Activated CD4-positive, CD25-positive, alpha-beta regulatory T cell (primary cell): ENCODE measurements around the gene PCDHB2.
"Not testable (repeated sequence)": the region's sequence is repeated elsewhere in the genome, so short reads cannot be mapped to it uniquely, and the experiment has no call there.

Experiments used
- DNase-seq, 4 experiments: peaks; one replicate each; lab custom pipeline; 2025; lab: John Stamatoyannopoulos, UW

Gene PCDHB2

GRCh38 chr5:141094481-141095262, at the start of gene PCDHB2:
Gene PCDHB2 (plus strand): TSS chr5:141094615. CDS start chr5:141094791, 176 bp downstream.
- DNase-seq = no peak

GRCh38 chr5:141050622-141051520, 43.5 kb upstream of the PCDHB2 start, which contains the start of gene PCDHB1:
Gene PCDHB1 (plus strand): TSS chr5:141051374. CDS start chr5:141051471, 97 bp downstream.
- DNase-seq = no peak

- no peak for DNase-seq
Observed at GRCh38 chr5:141051521-141051866, 42.9 kb upstream of the PCDHB2 start.

DNA sequence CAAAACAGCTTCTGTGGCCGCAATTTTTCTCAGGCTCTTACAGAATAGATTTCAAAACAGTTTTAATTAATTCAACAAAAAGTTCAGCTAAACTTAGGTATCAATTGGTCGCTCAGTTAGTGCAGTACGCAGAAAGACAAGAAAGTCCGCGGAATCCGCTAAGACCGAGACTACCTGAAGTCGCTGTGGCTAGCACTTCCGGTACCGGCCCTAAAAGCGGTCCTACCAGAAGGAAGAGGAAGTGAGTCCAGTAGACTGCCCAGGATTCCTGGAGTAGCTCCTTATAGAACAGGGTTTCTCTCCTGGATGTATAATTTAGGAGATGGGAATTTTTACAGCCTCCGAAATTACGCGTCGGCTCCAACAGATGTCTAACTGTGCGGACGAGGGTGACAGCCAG, 16.6 kb upstream of the PCDHB2 start:
- DNase-seq = no peak

DNA sequence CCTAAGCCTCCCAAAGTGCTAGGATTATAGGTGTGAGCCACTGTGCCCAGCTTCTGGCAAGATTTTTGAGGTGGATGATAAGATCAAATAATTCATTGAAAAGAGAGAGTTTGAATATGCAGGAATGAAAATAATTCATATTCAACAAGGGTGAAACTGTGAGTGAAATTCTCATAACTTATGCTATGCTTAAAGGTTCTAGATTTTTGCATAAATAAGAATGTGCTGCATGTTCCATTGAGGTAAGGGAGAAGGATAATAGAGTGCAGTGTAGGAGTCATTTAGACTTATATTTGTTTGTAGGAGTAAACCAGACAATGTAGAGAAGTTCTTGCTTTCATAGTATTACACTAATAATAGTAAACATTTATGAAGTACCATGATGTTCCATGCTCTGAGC, 12.2 kb upstream of the PCDHB2 start:
- no peak for DNase-seq

GRCh38 chr5:141084487-141084989, 9.9 kb upstream of the PCDHB2 start:
- no peak for DNase-seq

DNA sequence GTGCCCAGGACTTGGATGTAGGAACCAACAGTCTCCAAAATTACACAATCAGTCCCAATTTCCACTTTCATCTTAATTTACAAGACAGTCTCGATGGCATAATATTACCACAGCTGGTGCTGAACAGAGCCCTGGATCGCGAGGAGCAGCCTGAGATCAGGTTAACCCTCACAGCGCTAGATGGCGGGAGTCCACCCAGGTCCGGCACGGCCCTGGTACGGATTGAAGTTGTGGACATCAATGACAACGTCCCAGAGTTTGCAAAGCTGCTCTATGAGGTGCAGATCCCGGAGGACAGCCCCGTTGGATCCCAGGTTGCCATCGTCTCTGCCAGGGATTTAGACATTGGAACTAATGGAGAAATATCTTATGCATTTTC, 837 bp downstream of the PCDHB2 start:
- DNase-seq = no peak

- DNase-seq = not testable (repeated sequence)
Observed at GRCh38 chr5:141096181-141096580, 1.8 kb downstream of the PCDHB2 start.

DNA sequence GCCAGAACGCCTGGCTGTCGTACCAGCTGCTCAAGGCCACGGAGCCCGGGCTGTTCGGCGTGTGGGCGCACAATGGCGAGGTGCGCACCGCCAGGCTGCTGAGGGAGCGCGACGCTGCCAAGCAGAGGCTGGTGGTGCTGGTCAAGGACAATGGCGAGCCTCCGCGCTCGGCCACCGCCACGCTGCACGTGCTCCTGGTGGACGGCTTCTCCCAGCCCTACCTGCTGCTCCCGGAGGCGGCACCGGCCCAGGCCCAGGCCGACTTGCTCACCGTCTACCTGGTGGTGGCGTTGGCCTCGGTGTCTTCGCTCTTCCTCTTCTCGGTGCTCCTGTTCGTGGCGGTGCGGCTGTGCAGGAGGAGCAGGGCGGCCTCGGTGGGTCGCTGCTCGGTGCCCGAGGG, 2.2 kb downstream of the PCDHB2 start:
- DNase-seq = not testable (repeated sequence)

- no peak for DNase-seq
Observed at GRCh38 chr5:141100243-141100805, 5.9 kb downstream of the PCDHB2 start, which contains the start of gene PCDHB3. Gene PCDHB3 (plus strand): TSS chr5:141100473. CDS start chr5:141100650, 177 bp downstream.

GRCh38 chr5:141101059-141101458, 6.6 kb downstream of the PCDHB2 start:
- no peak for DNase-seq

DNA sequence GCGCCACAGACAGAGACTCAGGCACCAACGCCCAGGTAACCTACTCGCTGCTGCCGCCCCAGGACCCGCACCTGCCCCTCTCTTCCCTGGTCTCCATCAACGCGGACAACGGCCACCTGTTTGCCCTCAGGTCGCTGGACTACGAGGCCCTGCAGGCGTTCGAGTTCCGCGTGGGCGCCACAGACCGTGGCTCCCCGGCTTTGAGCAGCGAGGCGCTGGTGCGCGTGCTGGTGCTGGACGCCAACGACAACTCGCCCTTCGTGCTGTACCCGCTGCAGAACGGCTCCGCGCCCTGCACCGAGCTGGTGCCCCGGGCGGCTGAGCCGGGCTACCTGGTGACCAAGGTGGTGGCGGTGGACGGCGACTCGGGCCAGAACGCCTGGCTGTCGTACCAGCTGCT, 7.7 kb downstream of the PCDHB2 start:
- not testable (repeated sequence) for DNase-seq

GRCh38 chr5:141102471-141102870, 8.1 kb downstream of the PCDHB2 start:
- not testable (repeated sequence) for DNase-seq

GRCh38 chr5:141105350-141105749, 10.9 kb downstream of the PCDHB2 start:
- DNase-seq = no peak

DNA sequence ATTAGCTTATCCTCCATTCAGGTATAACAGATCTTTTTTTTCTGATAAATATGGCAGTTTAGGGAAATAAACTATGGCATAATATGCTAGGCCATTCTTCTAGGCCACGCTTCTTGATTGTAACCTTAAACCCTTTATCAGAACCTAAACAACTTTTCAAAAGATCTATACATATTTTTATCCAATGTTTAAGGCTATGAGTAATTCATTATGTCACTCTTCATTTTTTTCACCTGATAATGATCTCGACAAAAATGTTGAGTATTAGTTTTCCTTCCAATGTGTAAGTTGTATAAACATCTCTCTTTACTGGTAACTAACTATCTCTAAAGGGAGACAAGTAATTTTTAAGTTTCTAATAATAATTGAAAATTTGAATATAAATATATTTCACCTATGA, 24.8 kb downstream of the PCDHB2 start:
- DNase-seq = no peak

- no peak for DNase-seq
Observed at GRCh38 chr5:141121563-141121962, 27.1 kb downstream of the PCDHB2 start, which contains the start of gene PCDHB4. Gene PCDHB4 (plus strand): TSS chr5:141121818. CDS start chr5:141121999, 181 bp downstream.

- no peak for DNase-seq
Observed at GRCh38 chr5:141121985-141122384, 27.6 kb downstream of the PCDHB2 start.

DNA sequence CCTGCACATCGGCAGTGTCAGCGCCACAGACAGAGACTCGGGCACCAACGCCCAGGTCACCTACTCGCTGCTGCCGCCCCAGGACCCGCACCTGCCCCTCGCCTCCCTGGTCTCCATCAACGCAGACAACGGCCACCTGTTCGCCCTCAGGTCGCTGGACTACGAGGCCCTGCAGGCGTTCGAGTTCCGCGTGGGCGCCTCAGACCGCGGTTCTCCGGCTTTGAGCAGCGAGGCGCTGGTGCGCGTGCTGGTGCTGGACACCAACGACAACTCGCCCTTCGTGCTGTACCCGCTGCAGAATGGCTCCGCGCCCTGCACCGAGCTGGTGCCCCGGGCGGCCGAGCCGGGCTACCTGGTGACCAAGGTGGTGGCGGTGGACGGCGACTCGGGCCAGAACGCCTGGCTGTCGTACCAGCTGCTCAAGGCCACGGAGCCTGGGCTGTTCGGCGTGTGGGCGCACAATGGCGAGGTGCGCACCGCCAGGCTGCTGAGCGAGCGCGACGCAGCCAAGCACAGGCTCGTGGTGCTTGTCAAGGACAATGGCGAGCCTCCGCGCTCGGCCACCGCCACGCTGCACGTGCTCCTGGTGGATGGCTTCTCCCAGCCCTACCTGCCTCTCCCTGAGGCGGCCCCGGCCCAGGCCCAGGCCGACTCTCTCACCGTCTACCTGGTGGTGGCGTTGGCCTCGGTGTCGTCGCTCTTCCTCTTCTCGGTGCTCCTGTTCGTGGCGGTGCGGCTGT, 29.2 kb downstream of the PCDHB2 start:
- not testable (repeated sequence) for DNase-seq

DNA sequence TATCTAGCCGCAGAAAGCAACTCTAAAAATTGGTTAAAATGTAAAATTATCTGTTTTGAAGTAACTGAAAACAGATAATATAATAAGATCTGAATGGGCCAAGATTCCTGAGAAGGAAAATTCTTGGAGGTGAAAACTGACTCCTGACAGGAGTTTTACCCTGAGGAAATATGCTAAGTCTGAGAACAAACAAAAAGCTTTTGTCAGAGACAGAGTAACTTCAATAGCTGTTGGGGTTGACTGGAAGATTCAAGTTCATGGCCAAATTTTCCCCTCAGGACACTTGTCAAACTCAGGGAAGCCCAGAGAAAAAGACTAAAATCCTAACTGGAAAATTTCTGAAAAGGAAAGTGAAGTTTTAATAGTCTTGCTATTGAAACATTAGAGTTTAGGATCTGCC, 32.9 kb downstream of the PCDHB2 start:
- no peak for DNase-seq

DNA sequence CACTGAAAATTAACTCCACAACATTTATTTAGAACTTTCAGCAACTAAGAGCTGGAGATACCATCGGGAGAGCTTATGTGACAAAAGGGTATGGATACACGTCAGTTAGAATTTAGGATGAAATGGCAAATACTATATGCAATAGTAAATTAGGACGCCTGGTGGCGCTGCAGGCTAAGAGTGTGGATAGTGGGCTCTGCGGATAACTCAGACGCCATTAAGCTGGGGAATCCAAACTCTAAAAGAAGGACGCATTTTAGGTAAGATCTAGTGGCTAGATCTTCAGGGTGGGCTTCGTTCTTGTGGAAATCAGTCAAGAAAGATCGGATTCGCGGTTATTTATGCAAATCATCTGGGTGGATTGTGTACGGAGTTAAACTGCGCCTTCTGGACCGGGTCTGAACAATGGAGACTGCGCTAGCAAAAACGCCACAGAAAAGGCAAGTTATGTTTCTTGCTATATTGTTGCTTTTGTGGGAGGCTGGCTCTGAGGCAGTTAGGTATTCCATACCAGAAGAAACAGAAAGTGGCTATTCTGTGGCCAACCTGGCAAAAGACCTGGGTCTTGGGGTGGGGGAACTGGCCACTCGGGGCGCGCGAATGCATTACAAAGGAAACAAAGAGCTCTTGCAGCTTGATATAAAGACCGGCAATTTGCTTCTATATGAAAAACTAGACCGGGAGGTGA, 40.8 kb downstream of the PCDHB2 start, which contains the start of gene PCDHB5:
PCDHB5 (plus strand) TSS at position 177 of the 688 bp plus-strand sequence; CDS start at position 406, 229 bp downstream.
- DNase-seq = no peak
